ENCODE data around the gene MTCL1.

MTCL1 gene

GRCh38 chr18:8730080-8730827 lies 24.9 kb downstream of the MTCL1 start:
- Histone ChIP-seq H3K9ac (ENCODE audit: low read depth, low read length) (no peak overlapping the region), H3K36me3 (ENCODE audit: insufficient read depth, low read length) (peaks cover 20% of the 10 kb centered on the region), H3K9me3 (ENCODE audit: insufficient read depth, low read depth, low read length) (peaks cover 3% of the 10 kb centered on the region; the same call in 1 of the 2 replicates), H3K4me1 (ENCODE audit: insufficient read depth, low read length) (peaks cover 14% of the 10 kb centered on the region), H3K27me3 (ENCODE audit: insufficient read depth, low read length) (no peaks in the 10 kb centered on the region), H3K4me3 (ENCODE audit: low read length) (no peak overlapping the region), H3K27ac (ENCODE audit: low read depth, low read length) (no peak overlapping the region)
- 93% methylated on average over 16 of the region's 16 CpGs for WGBS

- 85% methylated on average over 22 of the region's 22 CpGs for WGBS
- Histone ChIP-seq H3K27ac (ENCODE audit: low read depth, low read length) (no peak overlapping the region), H3K36me3 (ENCODE audit: insufficient read depth, low read length) (peaks cover 15% of the 10 kb centered on the region), H3K9me3 (ENCODE audit: insufficient read depth, low read depth, low read length) (no peaks in the 10 kb centered on the region), H3K4me1 (ENCODE audit: insufficient read depth, low read length) (peaks cover 19% of the 10 kb centered on the region; the same call in 1 of the 2 replicates), H3K27me3 (ENCODE audit: insufficient read depth, low read length) (no peaks in the 10 kb centered on the region), H3K4me3 (ENCODE audit: low read length) (no peak overlapping the region), H3K9ac (ENCODE audit: low read depth, low read length) (no peak overlapping the region)
These were observed 27.3 kb downstream of the MTCL1 start for GRCh38 chr18:8732442-8733360.

GRCh38 chr18:8734496-8734895 lies 29.1 kb downstream of the MTCL1 start:
- Histone ChIP-seq H3K9me3 (ENCODE audit: insufficient read depth, low read depth, low read length) (no peaks in the 10 kb centered on the region), H3K36me3 (ENCODE audit: insufficient read depth, low read length) (peaks cover 21% of the 10 kb centered on the region), H3K4me3 (ENCODE audit: low read length) (no peak overlapping the region), H3K9ac (ENCODE audit: low read depth, low read length) (no peak overlapping the region), H3K27ac (ENCODE audit: low read depth, low read length) (no peak overlapping the region), H3K27me3 (ENCODE audit: insufficient read depth, low read length) (no peaks in the 10 kb centered on the region), H3K4me1 (ENCODE audit: insufficient read depth, low read length) (peaks cover 19% of the 10 kb centered on the region; the same call in 1 of the 2 replicates)
- 93% methylated on average over 5 of the region's 5 CpGs for WGBS

GRCh38 chr18:8735274-8735673 lies 29.9 kb downstream of the MTCL1 start:
- H3K27me3 ChIP-seq (ENCODE audit: insufficient read depth, low read length) = no peaks in the 10 kb centered on the region
- H3K9me3 ChIP-seq (ENCODE audit: insufficient read depth, low read depth, low read length) = no peaks in the 10 kb centered on the region
- no peak overlapping the region for H3K9ac ChIP-seq (ENCODE audit: low read depth, low read length)
- no peak overlapping the region for H3K27ac ChIP-seq (ENCODE audit: low read depth, low read length)
- WGBS = 61% methylated on average over 2 of the region's 2 CpGs
- H3K36me3 ChIP-seq (ENCODE audit: insufficient read depth, low read length) = peaks cover 24% of the 10 kb centered on the region
- H3K4me3 ChIP-seq (ENCODE audit: low read length) = no peak overlapping the region
- peaks cover 19% of the 10 kb centered on the region; the same call in 1 of the 2 replicates for H3K4me1 ChIP-seq (ENCODE audit: insufficient read depth, low read length)

GRCh38 chr18:8741117-8741516 lies 35.8 kb downstream of the MTCL1 start:
- H3K36me3 ChIP-seq (ENCODE audit: insufficient read depth, low read length) = peaks cover 38% of the 10 kb centered on the region
- H3K9ac ChIP-seq (ENCODE audit: low read depth, low read length) = no peak overlapping the region
- no peaks in the 10 kb centered on the region; the same call in 1 of the 2 replicates for H3K4me1 ChIP-seq (ENCODE audit: insufficient read depth, low read length)
- no peak overlapping the region for H3K27ac ChIP-seq (ENCODE audit: low read depth, low read length)
- no peak overlapping the region for H3K4me3 ChIP-seq (ENCODE audit: low read length)
- H3K27me3 ChIP-seq (ENCODE audit: insufficient read depth, low read length) = no peaks in the 10 kb centered on the region
- WGBS = 79% methylated on average over 1 of the region's 1 CpG
- H3K9me3 ChIP-seq (ENCODE audit: insufficient read depth, low read depth, low read length) = no peaks in the 10 kb centered on the region

- no peak overlapping the region for H3K4me3 ChIP-seq (ENCODE audit: low read length)
- no peaks in the 10 kb centered on the region; the same call in 1 of the 2 replicates for H3K4me1 ChIP-seq (ENCODE audit: insufficient read depth, low read length)
- WGBS = 87% methylated on average over 7 of the region's 7 CpGs
- H3K9me3 ChIP-seq (ENCODE audit: insufficient read depth, low read depth, low read length) = no peaks in the 10 kb centered on the region
- peaks cover 35% of the 10 kb centered on the region for H3K36me3 ChIP-seq (ENCODE audit: insufficient read depth, low read length)
- H3K27ac ChIP-seq (ENCODE audit: low read depth, low read length) = no peak overlapping the region
- no peaks in the 10 kb centered on the region for H3K27me3 ChIP-seq (ENCODE audit: insufficient read depth, low read length)
- H3K9ac ChIP-seq (ENCODE audit: low read depth, low read length) = no peak overlapping the region
These were observed 36.2 kb downstream of the MTCL1 start for GRCh38 chr18:8741532-8741931.

- H3K27me3 ChIP-seq (ENCODE audit: insufficient read depth, low read length) = no peaks in the 10 kb centered on the region
- H3K9ac ChIP-seq (ENCODE audit: low read depth, low read length) = no peak overlapping the region
- H3K4me3 ChIP-seq (ENCODE audit: low read length) = no peak overlapping the region
- H3K27ac ChIP-seq (ENCODE audit: low read depth, low read length) = no peak overlapping the region
- H3K36me3 ChIP-seq (ENCODE audit: insufficient read depth, low read length) = peaks cover 32% of the 10 kb centered on the region
- H3K4me1 ChIP-seq (ENCODE audit: insufficient read depth, low read length) = no peaks in the 10 kb centered on the region; the same call in 1 of the 2 replicates
- H3K9me3 ChIP-seq (ENCODE audit: insufficient read depth, low read depth, low read length) = no peaks in the 10 kb centered on the region
- 92% methylated on average over 4 of the region's 6 CpGs for WGBS
These were observed 37.3 kb downstream of the MTCL1 start for GRCh38 chr18:8742387-8743361.

- Histone ChIP-seq H3K9me3 (ENCODE audit: insufficient read depth, low read depth, low read length) (no peaks in the 10 kb centered on the region), H3K36me3 (ENCODE audit: insufficient read depth, low read length) (peaks cover 39% of the 10 kb centered on the region), H3K27ac (ENCODE audit: low read depth, low read length) (no peak overlapping the region), H3K4me1 (ENCODE audit: insufficient read depth, low read length) (no peaks in the 10 kb centered on the region; the same call in 1 of the 2 replicates), H3K9ac (ENCODE audit: low read depth, low read length) (no peak overlapping the region), H3K27me3 (ENCODE audit: insufficient read depth, low read length) (no peaks in the 10 kb centered on the region), H3K4me3 (ENCODE audit: low read length) (no peak overlapping the region)
- 96% methylated on average over 7 of the region's 7 CpGs for WGBS
These were observed 38.7 kb downstream of the MTCL1 start for GRCh38 chr18:8744038-8744437.

- Histone ChIP-seq H3K36me3 (ENCODE audit: insufficient read depth, low read length) (peaks cover 42% of the 10 kb centered on the region), H3K27ac (ENCODE audit: low read depth, low read length) (no peak overlapping the region), H3K9me3 (ENCODE audit: insufficient read depth, low read depth, low read length) (no peaks in the 10 kb centered on the region), H3K4me1 (ENCODE audit: insufficient read depth, low read length) (no peaks in the 10 kb centered on the region; the same call in 1 of the 2 replicates), H3K27me3 (ENCODE audit: insufficient read depth, low read length) (no peaks in the 10 kb centered on the region), H3K4me3 (ENCODE audit: low read length) (no peak overlapping the region), H3K9ac (ENCODE audit: low read depth, low read length) (no peak overlapping the region)
- WGBS = 93% methylated on average over 4 of the region's 4 CpGs
These were observed 39.3 kb downstream of the MTCL1 start for GRCh38 chr18:8744656-8745055.

GRCh38 chr18:8745355-8746014 lies 40.1 kb downstream of the MTCL1 start:
- WGBS = 96% methylated on average over 15 of the region's 15 CpGs
- Histone ChIP-seq H3K4me3 (ENCODE audit: low read length) (no peak overlapping the region), H3K36me3 (ENCODE audit: insufficient read depth, low read length) (peaks cover 38% of the 10 kb centered on the region), H3K9me3 (ENCODE audit: insufficient read depth, low read depth, low read length) (no peaks in the 10 kb centered on the region), H3K27me3 (ENCODE audit: insufficient read depth, low read length) (no peaks in the 10 kb centered on the region), H3K27ac (ENCODE audit: low read depth, low read length) (no peak overlapping the region), H3K9ac (ENCODE audit: low read depth, low read length) (no peak overlapping the region), H3K4me1 (ENCODE audit: insufficient read depth, low read length) (no peaks in the 10 kb centered on the region; the same call in 1 of the 2 replicates)
